Activated naive CD8-positive, alpha-beta T cell treated with anti-CD3 and anti-CD28 coated beads, Interleukin-2, amount 10 ng/mL, durations not matched to agents 7 days and 5 days (primary cell): ENCODE results near the gene MACROD2. TPM values are rescaled to one million over a fixed set of nuclear protein-coding genes. Genes with fewer than 3 reads are reported as not detected.

ENCODE experiments used
- ATAC-seq: fragments of 150-1000 bp; cut with Tn5 transposase; one replicate; pipeline ENCODE4 v1.10.0; 2021; ENCODE audit warnings: low read depth, moderate library complexity
- POLR2A ChIA-PET: fragments of 350-600 bp; sonication (Branson Sonifier 250); formaldehyde crosslinking; loops from one replicate; lab custom pipeline; 2021; ENCODE audit warnings: antibody characterized with exemption; lab: Charles Lee
- DNase-seq: peaks from one replicate; pipeline ENCODE4 v3.0.0; 2021
- H3K27ac Mint-ChIP-seq: one replicate; pipeline ENCODE4 v1.8.0; 2022; ENCODE audit warnings: mild to moderate bottlenecking, mixed read lengths
- H3K27me3 Mint-ChIP-seq: one replicate; pipeline ENCODE4 v1.8.0; 2022; ENCODE audit warnings: mild to moderate bottlenecking, moderate library complexity, mixed read lengths
- H3K36me3 Mint-ChIP-seq: one replicate; pipeline ENCODE4 v1.8.0; 2021; ENCODE audit warnings: mild to moderate bottlenecking, mixed read lengths
- H3K4me1 Mint-ChIP-seq: one replicate; pipeline ENCODE4 v1.8.0; 2021; ENCODE audit warnings: mixed read lengths
- H3K4me3 Mint-ChIP-seq: one replicate; pipeline ENCODE4 v1.8.0; 2022; ENCODE audit warnings: mild to moderate bottlenecking, moderate library complexity, mixed read lengths
- H3K9me3 Mint-ChIP-seq: one replicate; pipeline ENCODE4 v1.8.0; 2021; ENCODE audit warnings: mixed read lengths
- total RNA-seq, 2 experiments: library from RNA; stranded (reverse); gene quantifications; one replicate each; pipeline ENCODE4 v1.2.3, GENCODE V29; 2021

The MACROD2 gene
- total RNA-seq, 2 experiments from 2014 or later, result not detected

DNA sequence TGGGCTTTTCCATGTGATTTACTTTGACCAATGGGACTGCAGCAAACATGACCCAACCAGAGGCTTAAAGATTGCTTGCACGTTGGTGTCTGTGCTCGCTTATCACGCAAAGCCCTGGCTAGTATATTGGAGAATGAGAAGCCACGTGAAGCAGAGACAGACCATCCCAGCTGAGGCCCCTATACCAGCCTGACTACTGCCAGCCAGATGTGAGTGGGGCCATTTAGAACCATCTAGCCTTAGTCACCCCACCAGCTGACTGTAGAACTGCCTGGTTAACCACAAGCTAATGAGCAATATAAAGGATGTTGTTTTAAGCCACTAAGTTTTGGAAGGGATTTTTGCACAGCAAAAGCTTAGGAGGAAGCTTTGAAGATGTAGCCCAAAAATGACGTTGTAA is 74.5 kb downstream of the MACROD2 start:
- no peak overlapping the region for H3K27ac Mint-ChIP-seq
- no peak overlapping the region for H3K4me3 Mint-ChIP-seq
- DNase-seq (no peak), ATAC-seq (no peak)
- H3K9me3 Mint-ChIP-seq, result no peaks in the 10 kb centered on the region
- no peaks in the 10 kb centered on the region for H3K27me3 Mint-ChIP-seq
- H3K4me1 Mint-ChIP-seq, result no peaks in the 10 kb centered on the region
- no peaks in the 10 kb centered on the region for H3K36me3 Mint-ChIP-seq
- POLR2A ChIA-PET, result no interaction called here

DNA sequence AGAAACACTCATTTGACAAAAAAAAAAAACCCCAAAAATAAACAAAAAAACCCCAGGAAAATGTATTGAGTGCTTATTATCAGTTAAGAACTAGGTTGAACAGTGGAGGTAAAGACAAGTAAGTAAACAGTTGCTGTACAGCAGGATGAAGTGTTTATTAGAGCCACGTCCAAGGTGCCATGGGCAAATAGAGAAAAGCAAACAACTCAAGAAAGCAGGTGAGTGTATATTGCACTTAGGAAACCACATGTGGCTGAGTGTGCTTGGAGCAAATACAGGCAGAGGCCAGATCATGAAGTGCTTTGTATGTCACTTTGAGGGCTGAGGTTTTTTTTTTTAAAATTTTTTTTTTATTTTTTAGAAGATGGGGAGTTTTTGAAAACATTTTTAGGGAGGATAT is 98.3 kb downstream of the MACROD2 start:
- POLR2A ChIA-PET, result no interaction called here
- no peak overlapping the region for H3K4me3 Mint-ChIP-seq
- DNase-seq, result no peak

DNA sequence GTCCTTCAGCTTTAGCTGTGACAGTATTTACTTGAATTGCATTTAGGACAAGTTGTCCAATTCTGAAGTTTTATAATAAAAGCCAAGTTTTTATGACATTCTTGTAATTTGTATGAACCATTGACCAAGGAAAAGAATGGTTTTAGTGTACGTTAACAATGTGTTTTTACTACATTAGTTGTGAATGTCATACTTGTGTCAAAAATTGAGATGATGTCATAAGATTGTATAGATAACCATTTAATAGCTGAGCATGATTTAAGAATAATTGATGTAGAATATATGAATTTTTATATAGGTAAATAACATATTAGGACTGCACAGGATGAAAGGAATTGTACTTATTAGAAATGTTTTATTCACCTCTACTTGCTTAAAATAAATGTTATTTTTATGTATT is 102.9 kb downstream of the MACROD2 start:
- POLR2A ChIA-PET, result no interaction called here
- ATAC-seq, result no peak
- Mint-ChIP-seq H3K36me3 (no peaks in the 10 kb centered on the region), H3K9me3 (no peaks in the 10 kb centered on the region), H3K4me1 (no peaks in the 10 kb centered on the region), H3K27ac (no peak overlapping the region), H3K27me3 (no peaks in the 10 kb centered on the region), H3K4me3 (no peak overlapping the region)
- no peak for DNase-seq

More for the DNA sequence above, 98.3 kb downstream of the MACROD2 start:
- Mint-ChIP-seq H3K4me1 (no peaks in the 10 kb centered on the region), H3K36me3 (no peaks in the 10 kb centered on the region), H3K27me3 (no peaks in the 10 kb centered on the region), H3K9me3 (no peaks in the 10 kb centered on the region), H3K27ac (no peak overlapping the region)
- no peak for ATAC-seq

DNA sequence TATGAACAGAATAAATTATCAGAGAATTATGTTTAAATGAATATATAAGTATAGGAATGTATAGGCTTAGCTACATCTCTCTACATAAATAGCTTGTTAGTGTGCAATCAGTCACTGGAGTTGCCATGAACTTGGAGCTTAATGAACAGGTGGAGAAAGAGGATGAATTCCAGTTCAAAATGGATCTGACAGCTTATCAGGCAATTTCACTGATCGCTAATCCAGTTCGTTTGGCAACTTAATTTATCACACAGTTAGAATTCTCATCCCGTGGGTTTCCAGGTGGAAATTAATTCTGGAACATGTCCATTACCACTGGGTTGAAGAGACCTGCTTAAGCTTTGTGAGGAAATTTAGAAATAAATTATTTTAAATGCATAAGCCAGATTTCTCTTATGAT is 118.1 kb downstream of the MACROD2 start:
- no peak overlapping the region for H3K4me3 Mint-ChIP-seq
- POLR2A ChIA-PET, result no interaction called here

DNA sequence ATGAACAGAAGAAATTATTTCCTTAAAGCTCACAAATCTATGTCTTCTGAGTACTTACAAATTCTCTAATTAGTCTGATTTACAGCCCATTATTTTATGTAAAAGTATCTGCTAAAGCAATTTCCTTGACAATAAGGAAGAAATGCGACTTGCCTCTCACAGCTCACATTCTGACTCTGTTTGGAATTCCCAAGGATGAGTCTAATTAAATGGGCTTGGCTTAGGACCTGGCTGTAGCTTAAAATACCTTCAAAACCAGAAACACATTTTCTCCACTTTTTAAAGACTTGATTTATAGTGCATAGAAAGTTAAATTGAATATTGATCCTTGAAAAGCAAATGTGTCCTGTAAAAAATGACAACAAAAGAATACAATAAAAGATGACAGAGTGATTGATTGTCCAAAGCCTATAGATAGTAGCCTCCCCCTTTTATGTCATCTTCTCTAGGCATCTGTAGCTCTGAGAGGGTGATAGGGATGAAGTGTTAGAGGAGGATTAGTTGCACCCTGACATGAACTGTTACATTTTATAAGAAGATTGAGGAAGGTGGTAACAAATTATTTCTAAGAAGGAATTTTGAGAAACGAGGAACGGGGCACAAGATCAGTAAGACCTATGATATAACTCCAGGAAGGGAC is 118.9 kb downstream of the MACROD2 start:
- H3K27me3 Mint-ChIP-seq, result no peaks in the 10 kb centered on the region
- peaks cover 2% of the 10 kb centered on the region for H3K9me3 Mint-ChIP-seq
- POLR2A ChIA-PET, result no interaction called here

More for the DNA sequence above, 118.1 kb downstream of the MACROD2 start:
- DNase-seq (no peak), ATAC-seq (no peak)
- Mint-ChIP-seq H3K27me3 (no peaks in the 10 kb centered on the region), H3K9me3 (peaks cover 2% of the 10 kb centered on the region), H3K36me3 (no peaks in the 10 kb centered on the region), H3K4me1 (no peaks in the 10 kb centered on the region), H3K27ac (no peak overlapping the region)

DNA sequence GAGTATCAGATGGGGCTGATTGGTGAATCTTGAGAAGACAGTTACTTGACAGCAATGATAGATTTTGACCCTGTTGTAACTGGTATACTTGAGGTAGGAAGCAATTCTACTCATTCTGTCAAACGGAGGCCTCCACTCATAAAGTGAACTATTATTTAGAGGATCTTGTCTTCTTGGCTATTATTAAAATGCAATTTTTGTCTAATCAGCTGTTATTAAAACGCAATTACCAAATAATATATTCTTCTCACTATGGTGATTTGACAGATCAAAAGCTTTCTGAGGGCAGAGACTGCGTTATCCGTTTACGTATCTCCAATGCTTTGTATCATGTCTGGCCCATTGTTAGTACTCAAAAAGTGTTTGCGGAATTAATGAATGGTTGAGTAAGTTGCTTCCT is 120.7 kb downstream of the MACROD2 start:
- ATAC-seq, result no peak
- Mint-ChIP-seq H3K27me3 (no peaks in the 10 kb centered on the region), H3K9me3 (peaks cover 2% of the 10 kb centered on the region), H3K27ac (no peak overlapping the region), H3K4me3 (no peak overlapping the region), H3K4me1 (no peaks in the 10 kb centered on the region), H3K36me3 (no peaks in the 10 kb centered on the region)
- DNase-seq, result no peak
- POLR2A ChIA-PET, result no interaction called here

More for the DNA sequence above, 118.9 kb downstream of the MACROD2 start:
- H3K36me3 Mint-ChIP-seq, result no peaks in the 10 kb centered on the region
- H3K4me1 Mint-ChIP-seq, result no peaks in the 10 kb centered on the region
- ATAC-seq, result no peak
- no peak overlapping the region for H3K27ac Mint-ChIP-seq
- no peak for DNase-seq
- no peak overlapping the region for H3K4me3 Mint-ChIP-seq

DNA sequence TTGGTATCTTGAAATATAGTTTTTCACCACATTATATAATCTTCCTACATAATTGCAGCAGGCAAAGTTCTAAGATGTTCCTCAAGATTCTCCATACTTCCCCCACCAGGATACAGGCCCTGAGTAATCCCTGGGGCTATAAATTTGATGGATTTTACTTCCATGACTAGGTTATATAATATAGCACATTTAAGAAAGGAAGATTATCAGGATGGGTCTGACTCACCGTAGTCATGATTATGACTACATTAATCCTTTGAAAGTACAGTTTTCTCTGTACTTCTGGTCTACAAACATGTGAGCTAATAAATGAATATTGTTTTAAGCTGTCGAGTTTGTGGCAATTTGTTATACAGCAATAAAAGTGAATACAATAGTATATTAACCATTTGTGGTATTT is 122.5 kb downstream of the MACROD2 start:
- DNase-seq, result no peak
- Mint-ChIP-seq H3K9me3 (peaks cover 2% of the 10 kb centered on the region), H3K27ac (no peak overlapping the region), H3K27me3 (no peaks in the 10 kb centered on the region), H3K4me1 (no peaks in the 10 kb centered on the region), H3K36me3 (no peaks in the 10 kb centered on the region), H3K4me3 (no peak overlapping the region)
- POLR2A ChIA-PET, result no interaction called here
- ATAC-seq, result no peak

DNA sequence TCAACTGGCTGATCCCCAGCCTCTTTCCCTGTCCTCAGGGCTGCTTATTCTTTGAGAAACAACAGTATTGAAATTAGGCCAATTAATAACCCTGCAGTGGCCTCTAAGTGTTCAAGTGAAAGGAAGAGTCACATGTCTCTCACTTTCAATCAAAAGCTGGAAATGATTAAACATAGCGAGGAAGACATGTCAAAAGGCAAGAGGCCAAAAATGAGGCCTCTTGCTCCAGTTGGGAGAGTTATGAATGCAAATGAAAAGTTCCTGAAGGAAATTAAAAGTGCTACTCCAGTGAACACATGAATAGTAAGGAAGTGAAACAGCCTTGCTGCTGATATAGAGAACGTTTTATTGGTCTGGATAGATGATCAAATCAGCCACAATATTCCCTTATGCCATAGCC is 131.5 kb downstream of the MACROD2 start:
- POLR2A ChIA-PET, result no interaction called here
- Mint-ChIP-seq H3K9me3 (peaks cover 5% of the 10 kb centered on the region), H3K27me3 (peaks cover 2% of the 10 kb centered on the region), H3K4me1 (no peaks in the 10 kb centered on the region), H3K27ac (no peak overlapping the region), H3K4me3 (no peak overlapping the region), H3K36me3 (no peaks in the 10 kb centered on the region)
- DNase-seq (no peak), ATAC-seq (no peak)

DNA sequence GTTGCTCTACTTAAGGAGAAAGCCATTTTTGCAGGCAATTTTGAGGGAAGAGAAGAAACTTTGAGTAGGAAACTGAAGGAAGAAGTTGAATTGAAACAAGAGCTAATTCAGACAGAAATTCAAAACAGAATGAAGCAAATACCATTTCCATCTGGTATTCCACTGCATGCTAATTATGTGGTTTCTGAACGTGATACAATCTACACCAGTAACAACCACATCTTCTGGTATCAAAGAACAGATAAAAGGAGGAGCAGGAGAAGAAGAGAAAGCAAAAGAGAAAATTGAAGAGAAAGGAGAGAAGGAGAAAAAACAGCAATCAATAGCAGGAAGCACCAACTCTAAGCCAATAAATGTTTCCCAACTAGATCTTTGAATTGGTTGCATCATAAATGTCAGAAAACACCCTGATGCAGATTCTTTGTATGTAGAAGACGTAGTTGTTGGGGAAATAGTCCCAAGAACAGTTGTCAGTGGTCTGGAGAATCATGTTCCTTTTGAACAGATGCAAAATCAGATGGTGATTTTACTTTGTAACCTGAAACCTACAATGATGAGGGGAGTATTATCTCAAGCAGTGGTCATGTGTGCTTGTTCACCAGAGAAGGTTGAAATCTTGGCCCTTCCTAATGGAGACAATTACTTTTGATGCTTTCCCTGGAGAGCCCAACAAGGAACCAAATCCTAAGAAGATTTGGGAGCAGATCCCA is 132.4 kb downstream of the MACROD2 start:
- no peaks in the 10 kb centered on the region for H3K4me1 Mint-ChIP-seq
- no peaks in the 10 kb centered on the region for H3K36me3 Mint-ChIP-seq
- no peak overlapping the region for H3K27ac Mint-ChIP-seq
- ATAC-seq (no peak), DNase-seq (no peak)
- POLR2A ChIA-PET, result no interaction called here
- H3K4me3 Mint-ChIP-seq, result no peak overlapping the region
- H3K27me3 Mint-ChIP-seq, result peaks cover 2% of the 10 kb centered on the region
- H3K9me3 Mint-ChIP-seq, result peaks cover 5% of the 10 kb centered on the region

DNA sequence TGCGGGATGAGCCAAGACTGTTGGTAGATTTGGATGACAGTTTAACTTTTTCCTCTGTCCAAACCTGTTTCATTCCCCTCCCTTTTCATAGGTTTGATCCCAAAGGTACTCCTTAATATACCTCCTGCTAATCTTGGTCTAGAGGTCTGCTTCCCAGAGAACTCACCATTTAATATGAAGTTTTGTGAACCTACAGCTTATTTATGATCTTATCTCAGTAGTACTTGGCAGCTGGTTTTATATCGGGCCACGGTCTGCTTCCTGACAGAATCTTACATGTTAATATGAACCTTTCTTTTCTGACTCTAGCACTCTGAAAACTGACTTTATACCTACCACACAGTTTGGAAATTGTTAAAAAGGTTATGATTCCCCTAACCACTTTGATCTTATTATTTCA is 138.7 kb downstream of the MACROD2 start:
- H3K9me3 Mint-ChIP-seq, result peaks cover 1% of the 10 kb centered on the region

DNA sequence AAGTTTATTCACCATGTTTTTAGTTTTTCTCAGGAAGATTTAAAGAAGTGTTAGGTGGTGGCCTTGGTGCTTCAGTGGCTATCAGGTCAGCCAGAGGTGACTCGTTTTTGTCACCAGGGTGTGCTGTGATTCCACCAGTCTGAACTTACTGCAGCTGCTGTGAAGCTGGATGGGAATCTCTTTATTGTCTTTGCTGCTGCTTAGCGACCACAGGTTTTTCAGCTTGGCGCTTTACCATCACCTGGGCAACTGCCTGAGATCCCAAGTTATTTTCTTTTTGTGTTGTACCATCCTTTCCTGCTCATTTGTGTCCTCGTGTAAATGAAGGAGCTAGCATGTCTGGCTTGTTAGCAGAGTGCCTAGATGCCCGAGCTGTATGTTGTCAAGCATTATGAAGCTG is 146.9 kb downstream of the MACROD2 start:
- Mint-ChIP-seq H3K4me1 (no peaks in the 10 kb centered on the region), H3K36me3 (no peaks in the 10 kb centered on the region), H3K27ac (no peak overlapping the region), H3K4me3 (no peak overlapping the region), H3K9me3 (no peaks in the 10 kb centered on the region), H3K27me3 (no peaks in the 10 kb centered on the region)
- no peak for ATAC-seq
- POLR2A ChIA-PET, result no interaction called here
- DNase-seq, result no peak

More for the DNA sequence above, 138.7 kb downstream of the MACROD2 start:
- ATAC-seq (no peak), DNase-seq (no peak)
- Mint-ChIP-seq H3K27ac (no peak overlapping the region), H3K4me3 (no peak overlapping the region), H3K36me3 (no peaks in the 10 kb centered on the region), H3K4me1 (no peaks in the 10 kb centered on the region), H3K27me3 (no peaks in the 10 kb centered on the region)
- POLR2A ChIA-PET, result no interaction called here

DNA sequence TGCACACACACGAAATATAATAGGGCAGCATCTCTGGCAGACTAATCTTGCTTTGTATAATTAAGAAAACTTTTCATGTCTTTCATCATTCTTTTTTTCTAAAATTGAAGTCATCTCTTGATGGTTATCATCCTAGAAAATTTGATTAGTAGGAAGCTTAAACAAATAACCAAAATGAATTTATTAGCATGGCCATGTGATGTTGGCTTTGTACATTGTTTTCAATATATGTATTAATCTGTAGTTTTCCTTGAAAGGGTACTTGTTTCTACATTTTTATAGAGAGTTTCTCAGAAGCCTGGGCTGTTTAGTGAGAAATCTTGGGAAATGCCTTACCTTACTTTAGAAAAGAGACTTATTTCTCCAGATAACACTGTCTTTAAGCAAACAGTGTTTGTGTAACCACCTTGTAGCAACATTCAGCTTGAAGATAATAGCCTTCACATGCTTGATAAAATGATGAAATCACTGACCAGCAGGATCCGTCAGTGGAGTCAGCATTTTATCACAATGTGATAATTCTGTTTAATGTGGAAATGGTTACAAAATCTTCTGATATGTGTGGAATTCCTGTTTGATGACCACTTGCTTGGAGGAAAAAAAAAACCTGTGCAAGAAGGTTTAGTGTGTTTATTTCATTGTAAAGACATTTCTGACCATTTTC is 147.8 kb downstream of the MACROD2 start:
- H3K4me3 Mint-ChIP-seq, result no peak overlapping the region
- no peak for ATAC-seq
- no peaks in the 10 kb centered on the region for H3K27me3 Mint-ChIP-seq
- H3K27ac Mint-ChIP-seq, result no peak overlapping the region
- POLR2A ChIA-PET, result no interaction called here
- no peaks in the 10 kb centered on the region for H3K4me1 Mint-ChIP-seq
- H3K36me3 Mint-ChIP-seq, result no peaks in the 10 kb centered on the region
- DNase-seq, result no peak
- no peaks in the 10 kb centered on the region for H3K9me3 Mint-ChIP-seq

DNA sequence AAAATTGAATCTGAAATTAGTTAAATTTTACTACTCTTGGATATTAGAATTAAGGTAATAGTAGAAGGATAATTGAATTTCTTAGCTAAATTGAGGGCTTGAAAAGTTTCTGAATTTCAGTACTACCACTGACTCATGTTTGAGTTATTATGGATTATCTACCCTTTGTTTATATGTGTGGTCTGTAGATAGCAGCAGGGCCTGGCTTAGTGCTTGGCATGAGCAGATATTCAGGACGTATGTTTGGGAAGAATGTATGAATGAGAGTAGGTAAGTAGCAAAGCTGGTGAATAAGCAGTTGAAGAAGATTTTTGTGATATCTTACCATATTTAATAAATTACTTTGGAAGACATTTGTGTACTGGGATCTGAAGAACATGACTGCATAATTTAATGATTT is 152.7 kb downstream of the MACROD2 start:
- Mint-ChIP-seq H3K4me1 (no peaks in the 10 kb centered on the region), H3K27ac (no peak overlapping the region), H3K9me3 (no peaks in the 10 kb centered on the region), H3K36me3 (no peaks in the 10 kb centered on the region), H3K4me3 (no peak overlapping the region), H3K27me3 (no peaks in the 10 kb centered on the region)
- ATAC-seq (no peak), DNase-seq (no peak)
- POLR2A ChIA-PET, result no interaction called here

DNA sequence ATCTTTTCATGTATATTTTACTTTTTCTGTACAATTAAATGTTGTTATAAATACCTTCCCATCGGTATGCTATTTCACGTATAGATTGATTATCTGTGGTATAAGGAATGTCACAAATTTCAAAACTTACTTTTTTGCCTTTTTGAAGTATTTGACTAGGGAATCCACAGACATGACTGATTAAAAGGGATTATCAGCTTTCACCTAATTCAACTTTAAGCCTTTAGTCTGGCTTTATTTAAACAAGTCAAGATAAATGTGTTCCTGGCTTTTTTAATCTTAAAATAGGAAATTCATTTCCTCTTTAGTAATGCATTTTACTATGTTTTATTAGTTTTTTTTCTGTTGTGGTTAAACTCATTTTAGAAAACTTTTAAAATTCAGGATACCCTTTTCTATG is 160.0 kb downstream of the MACROD2 start:
- H3K27ac Mint-ChIP-seq, result no peak overlapping the region
- no peaks in the 10 kb centered on the region for H3K4me1 Mint-ChIP-seq
- peaks cover 2% of the 10 kb centered on the region for H3K9me3 Mint-ChIP-seq
- POLR2A ChIA-PET, result no interaction called here
- H3K27me3 Mint-ChIP-seq, result no peaks in the 10 kb centered on the region
- no peak overlapping the region for H3K4me3 Mint-ChIP-seq
- ATAC-seq, result no peak
- no peaks in the 10 kb centered on the region for H3K36me3 Mint-ChIP-seq
- DNase-seq, result no peak
